HG02938 (cell line): ENCODE data around the gene ZCCHC9.
A peak's percentile ranks its signal among the peaks of the same experiment; 100 is the strongest.
"Not testable (repeated sequence)": the region's sequence is repeated elsewhere in the genome, so short reads cannot be mapped to it uniquely, and the experiment has no call there.

Source experiments
- ATAC-seq: cut with Tn5 transposase; IDR thresholded peaks from one replicate; pipeline ENCODE4 v1.9.1; 2021; ENCODE audit warnings: mild to moderate bottlenecking, moderate library complexity; ENCODE audit not compliant: unreplicated experiment

ZCCHC9 gene, protein sequence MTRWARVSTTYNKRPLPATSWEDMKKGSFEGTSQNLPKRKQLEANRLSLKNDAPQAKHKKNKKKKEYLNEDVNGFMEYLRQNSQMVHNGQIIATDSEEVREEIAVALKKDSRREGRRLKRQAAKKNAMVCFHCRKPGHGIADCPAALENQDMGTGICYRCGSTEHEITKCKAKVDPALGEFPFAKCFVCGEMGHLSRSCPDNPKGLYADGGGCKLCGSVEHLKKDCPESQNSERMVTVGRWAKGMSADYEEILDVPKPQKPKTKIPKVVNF

DNA sequence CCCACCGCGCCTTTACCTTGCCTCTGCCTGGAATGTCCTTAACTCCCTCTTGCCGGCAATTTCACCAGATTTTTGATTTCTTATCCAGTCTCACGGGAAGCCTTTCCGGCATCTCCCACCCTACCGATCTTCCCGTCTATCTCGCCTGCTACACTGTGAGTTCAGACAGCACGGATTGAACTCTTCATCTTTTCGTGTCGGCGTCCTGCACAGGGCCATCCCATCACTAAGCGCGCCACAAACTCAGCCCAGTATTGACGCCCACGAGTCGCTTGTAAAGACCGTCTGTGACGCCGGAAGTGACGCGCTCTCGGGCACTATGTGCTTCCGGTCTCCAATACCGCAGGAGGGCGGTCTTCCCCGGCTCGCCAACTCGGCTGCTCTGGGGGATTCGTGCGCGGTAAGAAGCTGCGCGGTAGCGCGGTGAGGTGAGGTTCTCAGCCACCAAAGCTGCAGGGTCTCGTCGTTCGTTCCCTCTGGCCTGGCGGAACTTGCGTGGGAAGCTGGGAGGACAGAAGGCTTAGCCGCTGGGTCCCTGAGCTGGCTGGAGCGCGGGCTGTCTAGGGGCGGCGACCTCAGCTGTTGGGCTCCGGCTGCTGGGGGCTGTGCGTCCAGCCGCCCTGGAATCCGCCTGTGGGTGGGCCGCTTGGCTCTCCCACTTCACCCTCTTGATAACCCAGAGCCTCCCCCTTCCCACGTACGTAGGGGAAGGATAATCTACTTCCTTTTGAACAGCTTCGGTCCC lies at the start of gene ZCCHC9:
ZCCHC9 (plus strand) TSS at position 317 of the 745 bp plus-strand sequence. CDS start 3,171 bp downstream, outside the sequence.
- ATAC-seq: peak; percentile 95

DNA sequence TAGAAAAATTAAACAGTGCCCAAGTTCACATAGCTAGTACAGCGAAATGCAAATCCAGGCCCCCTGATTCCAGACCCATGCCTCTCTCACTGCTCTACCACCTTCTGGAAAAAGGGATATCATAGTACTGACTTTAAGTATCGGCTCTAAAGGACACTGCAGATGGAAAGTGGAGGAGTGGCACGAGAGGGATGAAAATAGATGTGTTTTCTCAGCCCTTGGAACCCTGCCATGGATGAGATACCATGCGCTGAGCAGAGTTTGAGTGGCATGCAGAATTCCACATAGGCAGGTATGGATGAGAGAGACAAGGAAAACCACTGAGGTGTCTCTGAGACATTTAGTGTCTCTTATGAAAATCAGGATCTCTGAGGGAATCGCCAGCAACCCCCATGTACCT lies 49.5 kb upstream of the ZCCHC9 start:
- no peak for ATAC-seq

DNA sequence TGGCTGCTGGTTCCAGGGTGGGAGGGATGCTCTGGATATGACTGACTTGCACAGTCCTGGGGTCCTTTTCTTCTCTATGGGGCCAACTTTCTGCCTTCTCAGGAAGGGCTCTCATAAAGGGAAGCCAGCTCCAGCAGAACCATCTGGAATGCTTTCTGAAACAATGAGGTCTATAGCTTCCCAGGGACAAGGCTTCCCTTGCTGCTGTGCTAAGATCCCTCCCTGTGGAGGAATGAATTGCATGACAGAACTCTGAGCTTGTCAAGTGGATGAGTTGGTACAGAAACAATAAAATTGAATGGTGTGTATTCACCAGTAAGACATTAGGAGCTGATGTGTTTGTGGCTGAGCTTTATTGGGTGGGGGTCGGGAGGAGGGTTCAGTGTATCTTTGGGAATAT lies 48.5 kb upstream of the ZCCHC9 start:
- ATAC-seq: no peak

DNA sequence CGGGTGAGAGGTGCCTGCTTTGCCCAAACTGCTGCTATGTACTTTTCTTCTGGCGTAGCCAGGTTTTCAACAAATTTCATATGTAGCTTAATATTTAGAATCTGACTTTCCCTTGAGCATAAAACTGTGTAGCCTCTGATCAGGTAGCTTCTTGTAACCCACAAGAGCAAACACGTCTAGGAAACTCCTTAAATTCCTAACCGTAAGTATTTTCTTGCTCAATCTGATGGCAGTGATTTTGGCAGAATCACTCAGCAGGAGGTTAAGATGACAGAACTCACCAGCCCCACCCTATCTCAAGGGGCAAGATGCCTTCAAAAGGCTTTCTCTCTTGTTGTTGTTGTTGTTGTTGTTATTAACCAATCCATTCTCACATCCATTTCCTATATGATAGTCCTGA lies 47.5 kb upstream of the ZCCHC9 start:
- ATAC-seq: no peak

DNA sequence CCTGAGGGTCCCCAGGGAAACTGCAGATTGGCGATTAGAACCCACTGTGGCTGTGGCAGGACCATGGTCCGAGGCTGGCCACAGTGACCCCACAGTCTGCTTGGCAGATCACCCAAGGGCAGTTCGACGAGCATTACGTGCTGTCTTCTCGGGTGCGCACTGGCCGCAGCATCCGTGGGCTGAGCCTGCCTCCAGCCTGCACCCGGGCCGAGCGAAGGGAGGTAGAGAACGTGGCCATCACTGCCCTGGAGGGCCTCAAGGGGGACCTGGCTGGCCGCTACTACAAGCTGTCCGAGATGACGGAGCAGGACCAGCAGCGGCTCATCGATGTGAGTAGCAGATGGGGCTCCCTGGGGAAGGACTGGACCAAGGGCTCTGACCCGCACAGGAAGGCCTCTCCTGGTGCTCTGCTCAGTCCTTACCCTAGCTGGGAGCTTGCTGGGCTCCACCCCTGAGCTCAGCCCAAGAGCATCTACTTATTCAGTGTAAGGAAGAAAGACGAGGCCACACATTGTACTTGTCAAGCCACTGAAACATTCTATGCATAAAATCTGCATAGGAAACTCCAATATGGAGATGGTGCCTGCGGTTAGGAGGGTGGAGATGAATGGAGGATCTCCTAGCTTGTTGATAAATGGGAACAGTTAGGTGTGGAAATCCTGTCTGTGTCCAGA lies 46.4 kb upstream of the ZCCHC9 start:
- no peak for ATAC-seq

DNA sequence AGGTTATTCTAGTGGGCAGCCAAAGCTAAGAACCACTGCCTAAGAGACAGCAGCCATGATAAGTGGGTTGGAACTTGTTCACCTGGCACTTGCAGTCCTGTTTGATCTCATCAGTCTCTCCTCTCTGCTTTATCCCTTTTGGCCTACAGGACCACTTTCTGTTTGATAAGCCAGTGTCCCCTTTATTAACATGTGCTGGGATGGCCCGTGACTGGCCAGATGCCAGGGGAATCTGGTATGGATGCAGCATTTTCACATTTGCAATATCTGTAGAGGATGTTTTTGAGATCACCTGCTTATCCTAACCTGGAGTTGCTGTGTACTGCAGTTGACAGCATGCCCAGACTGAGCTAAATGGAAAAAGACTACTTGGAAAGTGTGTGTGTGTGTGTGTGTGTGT lies 44.6 kb upstream of the ZCCHC9 start:
- ATAC-seq: no peak

DNA sequence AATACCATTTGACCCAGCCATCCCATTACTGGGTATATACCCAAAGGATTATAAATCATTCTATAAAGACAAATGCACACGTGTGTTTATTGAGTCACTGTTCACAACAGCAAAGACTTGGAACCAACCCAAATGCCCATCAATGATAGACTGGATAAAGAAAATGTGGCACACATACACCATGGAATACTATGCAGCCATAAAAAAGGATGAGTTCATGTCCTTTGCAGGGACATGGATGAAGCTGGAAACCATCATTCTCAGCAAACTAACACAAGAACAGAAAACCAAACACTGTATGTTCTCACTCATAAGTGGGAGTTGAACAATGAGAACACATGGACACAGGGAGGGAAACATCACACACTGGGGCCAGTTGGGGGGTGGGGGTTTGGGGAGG lies 38.6 kb upstream of the ZCCHC9 start:
- ATAC-seq: not testable (repeated sequence)

DNA sequence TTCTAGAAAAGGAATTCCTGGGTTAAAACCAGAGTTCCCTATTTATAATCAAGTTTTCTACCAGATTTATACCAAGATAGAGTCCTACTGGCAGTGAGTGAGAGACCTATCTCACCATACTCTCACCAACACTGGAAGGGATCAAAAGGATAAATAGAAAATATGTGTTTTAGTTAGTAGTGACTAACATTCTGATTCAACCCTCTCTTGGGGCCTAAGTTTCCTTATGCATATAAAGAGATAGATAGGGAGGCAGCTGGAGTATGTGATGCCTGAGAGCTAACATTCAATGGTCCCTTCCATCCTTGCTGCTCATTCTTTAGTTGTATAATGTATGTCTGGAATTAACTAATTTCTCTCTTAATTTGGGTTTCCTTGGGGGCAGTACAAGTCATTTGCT lies 36.3 kb upstream of the ZCCHC9 start:
- no peak for ATAC-seq

DNA sequence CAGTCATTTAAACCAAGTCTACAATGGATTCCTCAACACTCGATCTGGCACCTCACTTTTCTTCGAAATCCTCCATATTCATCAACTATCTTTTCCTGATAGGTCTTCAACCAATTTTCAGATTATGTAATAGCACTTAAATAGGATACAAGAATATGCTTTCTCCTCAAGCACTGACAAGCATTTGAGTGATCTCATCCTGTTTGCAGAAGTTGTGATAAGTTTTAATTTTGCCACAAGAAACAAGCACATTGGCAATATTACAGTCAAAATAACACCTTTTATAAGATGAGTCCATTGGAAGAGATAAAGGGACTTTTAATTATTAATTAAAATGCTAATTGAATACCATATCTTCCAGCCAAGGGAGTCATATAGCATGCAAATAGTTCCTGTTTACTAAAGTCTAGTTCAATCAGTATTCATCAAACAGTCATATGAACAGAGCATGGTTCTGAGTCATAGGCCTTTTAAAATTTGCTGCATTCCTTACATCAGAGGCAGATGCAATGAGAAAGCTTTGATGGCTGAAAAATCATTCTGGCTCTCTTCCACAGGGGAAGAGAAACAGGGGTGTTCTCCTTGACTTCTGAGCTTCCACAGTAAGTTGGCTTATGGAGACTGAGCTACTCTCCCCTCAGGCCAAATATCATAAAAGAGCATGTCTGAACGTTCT lies 32.7 kb upstream of the ZCCHC9 start:
- no peak for ATAC-seq

DNA sequence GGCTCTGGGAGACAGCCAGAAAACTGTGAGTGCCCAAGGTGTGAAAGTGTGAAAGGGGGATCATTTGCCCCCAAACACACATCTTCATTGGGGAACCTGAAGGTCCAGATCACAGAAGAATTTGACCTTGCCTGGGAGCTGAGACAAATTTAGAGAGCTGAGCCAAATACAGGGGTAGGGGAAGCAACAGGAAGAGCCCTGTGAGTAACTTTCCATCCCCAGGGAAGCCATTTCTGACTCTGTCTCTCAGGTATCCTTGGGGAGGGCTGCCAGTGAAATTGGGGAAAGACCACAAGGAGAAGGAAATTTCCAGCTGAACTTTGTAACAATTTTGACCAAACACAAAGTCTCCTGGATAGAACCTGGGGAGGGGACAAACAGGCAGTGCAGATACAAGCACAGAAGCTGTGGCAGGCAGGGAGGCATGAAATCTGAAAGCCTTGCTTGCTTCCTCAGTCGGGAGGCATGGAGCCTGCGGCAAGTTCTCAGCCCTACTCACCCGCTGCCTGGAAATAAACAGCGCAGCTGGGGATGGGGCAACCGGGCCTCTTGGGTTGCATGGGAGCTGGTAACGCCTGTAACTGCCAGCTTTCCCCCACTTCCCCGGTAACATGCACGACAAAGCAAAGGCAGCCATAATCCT lies 31.5 kb upstream of the ZCCHC9 start:
- ATAC-seq: no peak

DNA sequence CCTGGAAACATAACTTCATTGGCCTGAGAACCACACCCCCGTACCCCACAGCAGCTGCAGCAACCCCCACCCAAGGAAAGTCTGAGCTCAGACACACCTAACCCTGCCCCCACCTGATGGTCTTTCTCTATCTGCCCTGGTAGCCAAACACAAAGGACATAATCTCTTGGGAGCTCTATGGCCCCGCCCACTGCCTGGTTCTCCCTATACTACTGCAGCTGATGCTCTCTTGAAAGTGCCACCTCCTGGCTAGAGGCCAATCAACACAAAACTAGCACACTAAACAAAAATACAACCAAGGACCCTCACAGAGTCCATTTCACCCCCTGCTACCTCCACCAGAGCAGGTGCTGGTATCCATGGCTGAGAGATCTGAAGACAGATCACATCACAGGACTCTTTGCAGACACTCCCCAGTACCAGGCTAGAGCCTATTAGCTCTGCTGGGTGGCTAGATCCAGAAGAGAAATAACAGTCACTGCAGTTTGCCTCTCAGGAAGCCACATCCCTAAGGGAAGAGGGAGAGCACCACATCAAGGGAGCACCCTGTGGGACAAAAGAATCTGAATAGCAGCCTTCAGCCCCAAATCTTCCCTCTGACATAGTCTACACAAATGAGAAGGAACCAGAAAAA lies 30.9 kb upstream of the ZCCHC9 start:
- ATAC-seq: not testable (repeated sequence)

DNA sequence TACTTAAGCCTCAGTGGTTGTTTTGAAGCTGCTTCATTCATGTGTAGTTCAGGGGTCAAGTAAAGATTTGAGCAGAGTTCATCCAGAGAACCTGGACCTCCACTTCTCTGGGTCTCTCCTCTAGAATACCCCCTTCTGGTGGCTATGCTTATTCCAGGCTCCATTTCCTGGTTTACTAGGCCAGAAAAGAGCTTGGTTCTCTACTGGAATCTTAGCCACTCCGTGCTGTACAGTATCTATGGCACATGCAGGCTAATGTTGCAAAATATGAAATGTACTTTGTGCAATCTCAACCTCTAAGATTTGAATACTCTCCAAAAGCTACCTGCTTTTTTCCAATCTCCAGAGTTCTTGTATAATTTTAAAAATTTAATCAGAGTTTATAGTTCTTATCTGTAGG lies 17.4 kb upstream of the ZCCHC9 start:
- ATAC-seq: no peak

DNA sequence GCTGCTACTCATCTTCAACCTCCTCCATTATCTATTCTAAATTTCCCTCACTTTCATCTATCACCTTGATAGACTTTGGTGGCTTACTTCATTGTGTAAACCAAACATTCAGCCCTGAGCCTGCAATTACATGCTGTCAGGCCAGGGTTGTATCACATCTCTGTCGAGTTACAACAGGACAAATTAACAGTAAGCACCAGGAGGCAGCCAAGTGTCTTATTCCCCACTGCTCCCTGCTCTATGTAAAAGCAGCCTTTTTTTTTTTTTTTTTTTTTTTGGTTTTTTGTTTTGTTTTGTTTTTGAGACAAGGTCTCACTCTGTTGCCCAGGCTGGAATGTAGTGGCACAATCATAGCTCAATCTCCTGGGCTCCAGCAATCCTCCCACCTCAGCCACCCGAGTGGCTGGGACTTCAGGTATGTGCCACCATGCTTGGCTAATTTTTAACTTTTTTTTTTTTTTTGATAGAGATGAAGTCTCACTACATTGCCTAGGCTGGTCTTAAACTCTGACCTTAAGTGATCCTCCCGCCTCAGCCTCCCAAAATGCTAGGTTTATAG lies 15.2 kb upstream of the ZCCHC9 start:
- no peak for ATAC-seq

DNA sequence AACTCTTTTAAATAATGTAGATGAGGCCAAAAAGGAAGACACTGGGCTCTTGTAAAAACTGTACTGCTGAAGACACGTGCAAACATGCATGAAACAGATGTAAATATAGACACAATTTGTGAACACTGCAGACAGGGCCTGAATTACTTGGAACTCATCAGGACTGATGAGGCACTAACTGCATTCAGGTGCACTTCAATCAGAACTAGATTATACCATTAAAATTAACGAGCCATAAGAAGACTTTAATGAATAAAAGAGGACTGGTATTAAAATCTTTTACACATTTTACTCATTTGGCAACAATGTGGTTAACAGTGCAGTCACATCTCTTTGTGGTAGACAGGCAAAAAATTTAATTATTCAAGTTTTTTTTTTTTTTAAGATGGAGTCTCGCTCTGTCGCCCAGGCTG lies 13.4 kb upstream of the ZCCHC9 start:
- no peak for ATAC-seq

DNA sequence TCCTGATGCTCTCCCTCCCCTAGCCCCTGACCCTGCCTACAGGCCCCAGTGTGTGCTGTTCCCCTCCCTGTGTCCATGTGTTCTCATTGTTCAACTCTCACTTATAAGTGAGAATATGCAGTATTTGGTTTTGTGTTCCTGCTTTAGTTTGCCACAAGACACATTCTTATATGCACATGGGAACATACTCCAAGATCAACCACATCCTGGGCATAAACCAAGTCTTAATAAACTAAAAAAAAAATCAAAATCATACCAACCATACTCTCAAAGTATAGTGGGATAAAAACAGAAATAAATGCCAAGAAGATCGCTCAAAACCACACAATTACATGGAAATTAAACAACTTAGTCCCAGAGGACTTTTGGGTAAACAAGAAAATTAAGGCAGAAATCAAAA lies 11.2 kb upstream of the ZCCHC9 start:
- no peak for ATAC-seq

DNA sequence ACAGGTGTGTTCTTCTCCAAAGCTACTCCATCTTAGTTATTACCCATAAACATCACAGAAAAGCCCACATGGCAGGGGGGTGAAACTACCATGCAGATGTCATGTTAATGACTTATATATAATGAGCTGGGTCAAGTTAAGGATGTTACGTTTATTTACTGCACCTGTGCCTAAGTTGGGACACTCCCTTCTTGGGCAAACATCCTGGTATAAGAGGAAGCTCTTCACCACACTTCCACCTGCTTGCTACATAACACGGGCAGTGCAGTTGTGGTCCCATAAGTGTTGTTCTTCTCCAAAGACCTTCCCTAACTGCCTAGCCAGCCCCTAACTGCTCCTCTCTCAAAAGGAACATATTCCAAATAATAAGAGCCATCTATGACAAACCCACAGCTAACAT lies 9.3 kb upstream of the ZCCHC9 start:
- no peak for ATAC-seq

DNA sequence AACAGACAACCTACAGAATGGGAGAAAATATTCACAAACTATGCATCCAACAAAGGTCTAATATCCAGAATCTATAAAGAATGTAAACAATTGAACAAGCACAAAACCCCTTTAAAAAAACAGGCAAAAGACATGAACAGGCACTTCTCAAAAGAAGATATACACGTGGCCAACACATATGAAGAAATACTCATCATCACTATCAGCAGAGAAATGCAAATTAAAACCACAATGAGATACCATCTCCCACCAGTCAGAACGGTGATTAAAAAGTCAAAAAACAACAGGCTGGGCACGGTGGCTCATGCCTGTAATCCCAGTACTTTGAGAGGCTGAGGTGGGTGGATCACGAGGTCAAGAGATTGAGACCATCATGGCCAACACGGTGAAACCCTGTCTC lies 7.4 kb upstream of the ZCCHC9 start:
- ATAC-seq: not testable (repeated sequence)

DNA sequence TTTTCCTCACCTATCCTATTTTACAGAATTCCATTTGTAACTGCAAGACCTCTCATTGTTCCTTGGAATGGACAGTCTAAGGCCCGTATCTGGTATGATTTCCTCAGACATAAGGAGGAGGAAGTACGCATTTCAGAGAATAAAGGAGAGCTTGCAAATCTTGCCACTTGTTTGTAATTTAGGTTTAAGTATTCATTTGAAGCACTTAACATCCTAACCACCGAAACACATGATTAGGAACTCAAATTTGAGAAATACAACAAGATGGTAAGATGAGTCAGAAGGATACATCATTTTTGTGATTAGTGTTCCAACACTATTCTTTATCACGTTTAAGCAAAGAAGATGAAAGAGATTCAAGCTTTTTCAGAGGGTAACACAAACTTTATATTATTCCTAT lies 3.9 kb upstream of the ZCCHC9 start:
- ATAC-seq: no peak

DNA sequence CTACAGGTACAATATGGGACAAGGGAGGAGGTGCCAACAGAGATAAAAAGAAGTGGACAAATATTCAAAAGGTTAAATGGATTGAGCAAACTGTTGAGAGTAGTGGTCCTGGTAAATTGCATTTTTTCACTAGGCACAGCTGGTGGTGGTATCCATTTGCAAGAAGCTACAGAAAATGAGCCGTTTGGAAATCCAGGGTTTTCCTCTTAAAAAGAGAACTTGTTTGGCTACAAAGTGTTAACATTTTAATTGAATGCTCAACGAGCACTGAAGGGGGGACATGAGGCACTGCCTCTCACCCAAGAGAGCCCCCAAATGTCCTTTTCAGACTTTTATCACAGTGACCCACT lies 491 bp upstream of the ZCCHC9 start:
- no peak for ATAC-seq

DNA sequence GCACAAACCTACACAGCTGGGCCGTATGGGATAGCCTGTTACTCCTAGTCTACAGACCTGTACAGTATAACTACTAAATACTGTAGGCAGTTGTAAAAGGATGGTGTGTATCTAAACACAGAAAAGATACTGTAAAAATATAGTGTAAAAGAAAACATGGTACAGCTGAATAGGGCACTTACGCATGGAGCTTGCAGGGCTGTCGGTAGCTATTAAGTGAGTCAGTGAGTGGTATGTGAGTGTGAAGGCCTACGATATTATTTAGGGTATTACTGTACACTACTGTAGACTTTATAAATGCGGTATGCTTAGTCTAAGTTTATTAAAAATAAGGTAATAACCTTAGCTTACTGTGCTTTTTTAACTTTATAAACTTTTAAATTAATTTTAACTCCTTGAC lies 1.2 kb downstream of the ZCCHC9 start:
- no peak for ATAC-seq
